SK-N-MC (cell line): Measurements from ENCODE around the gene HEYL.

Experiments
- DNase-seq: peaks from one replicate; pipeline ENCODE4 v3.0.0-alpha.2; 2011; ENCODE audit warnings: low read depth, low spot score
- H3K27ac ChIP-seq: fragments of 200-600 bp; sonication (generic); 2 replicates; pipeline ENCODE4 v1.5.1; 2016; ENCODE audit warnings: mixed run types
- H3K36me3 ChIP-seq: fragments of 200-600 bp; sonication (generic); 2 replicates; pipeline ENCODE4 v1.6.1; 2017; ENCODE audit warnings: antibody characterized with exemption, low read length, mixed read lengths; ENCODE audit not compliant: insufficient read depth
- H3K4me3 ChIP-seq: fragments of 200-600 bp; sonication (generic); 2 replicates; pipeline ENCODE4 v1.5.1; 2016
- H3K9ac ChIP-seq: fragments of 200-600 bp; sonication (generic); 2 replicates; pipeline ENCODE4 v1.8.0; 2017; ENCODE audit warnings: mixed run types, mixed read lengths; ENCODE audit not compliant: insufficient read length
- H3K9me3 ChIP-seq: fragments of 200-600 bp; sonication (generic); 2 replicates; pipeline ENCODE4 v1.6.1; 2017; ENCODE audit warnings: low read depth, mild to moderate bottlenecking, antibody characterized with exemption, low read length, moderate library complexity, mixed read lengths
- EZH2 ChIP-seq: fragments of 200-600 bp; sonication (generic); IDR thresholded peaks from one replicate; pipeline ENCODE4 v1.6.1; 2017; ENCODE audit warnings: antibody characterized with exemption
- FOXP2 ChIP-seq: optimal IDR thresholded peaks from 2 replicates; pipeline ENCODE3; 2011; ENCODE audit warnings: mild to moderate bottlenecking, moderate library complexity; ENCODE audit not compliant: insufficient read depth; ENCODE audit errors: extremely low read length, control extremely low read depth
- POLR2AphosphoS5 ChIP-seq: IDR thresholded peaks from 2 replicates; pipeline ENCODE4 v1.6.1; 2012; ENCODE audit warnings: mild to moderate bottlenecking, low read depth, low read length, borderline replicate concordance

Gene HEYL

GRCh38 chr1:39640861-39641260, 1.4 kb upstream of the HEYL start:
- H3K9me3 ChIP-seq: no peaks in the 10 kb centered on the region
- no peak overlapping the region for H3K27ac ChIP-seq
- TF ChIP-seq EZH2 (no peak), POLR2AphosphoS5 (no peak), FOXP2 (no peak)
- H3K9ac ChIP-seq: no peak overlapping the region
- DNase-seq: no peak
- H3K36me3 ChIP-seq: no peaks in the 10 kb centered on the region
- no peak overlapping the region for H3K4me3 ChIP-seq

- no peak for DNase-seq
- H3K36me3 ChIP-seq: no peaks in the 10 kb centered on the region
- no peak overlapping the region for H3K9ac ChIP-seq
- no peak overlapping the region for H3K27ac ChIP-seq
- H3K4me3 ChIP-seq: peak overlapping the region; percentile 70
- TF ChIP-seq POLR2AphosphoS5: no peak
- TF ChIP-seq FOXP2: no peak
- TF ChIP-seq EZH2: no peak
- no peaks in the 10 kb centered on the region for H3K9me3 ChIP-seq
Observed at GRCh38 chr1:39638965-39639304, 508 bp downstream of the HEYL start.

- TF ChIP-seq EZH2 (no peak), POLR2AphosphoS5 (no peak), FOXP2 (no peak)
- H3K9ac ChIP-seq: no peak overlapping the region
- H3K9me3 ChIP-seq: no peaks in the 10 kb centered on the region
- no peak overlapping the region for H3K4me3 ChIP-seq
- DNase-seq: no peak
- H3K36me3 ChIP-seq: no peaks in the 10 kb centered on the region
- H3K27ac ChIP-seq: no peak overlapping the region
Observed at GRCh38 chr1:39637361-39637760, 2.1 kb downstream of the HEYL start.

- Histone ChIP-seq H3K4me3 (no peak overlapping the region), H3K36me3 (no peaks in the 10 kb centered on the region), H3K9ac (no peak overlapping the region), H3K9me3 (no peaks in the 10 kb centered on the region), H3K27ac (no peak overlapping the region)
- DNase-seq: no peak
- no peak for TF ChIP-seq EZH2
- TF ChIP-seq POLR2AphosphoS5: no peak
- no peak for TF ChIP-seq FOXP2
Observed at GRCh38 chr1:39635871-39636210, 3.6 kb downstream of the HEYL start.

- H3K4me3 ChIP-seq: no peak overlapping the region
- no peak overlapping the region for H3K9ac ChIP-seq
- DNase-seq: no peak
- TF ChIP-seq POLR2AphosphoS5: no peak
- TF ChIP-seq EZH2: no peak
- no peak for TF ChIP-seq FOXP2
- H3K36me3 ChIP-seq: no peaks in the 10 kb centered on the region
- no peaks in the 10 kb centered on the region for H3K9me3 ChIP-seq
- H3K27ac ChIP-seq: no peak overlapping the region
Observed at GRCh38 chr1:39635205-39635870, 4.1 kb downstream of the HEYL start.

GRCh38 chr1:39633422-39633821, 6.0 kb downstream of the HEYL start:
- Histone ChIP-seq H3K27ac (no peak overlapping the region), H3K9me3 (no peaks in the 10 kb centered on the region), H3K9ac (no peak overlapping the region), H3K36me3 (no peaks in the 10 kb centered on the region), H3K4me3 (no peak overlapping the region)
- DNase-seq: no peak
- TF ChIP-seq EZH2 (no peak), POLR2AphosphoS5 (no peak), FOXP2 (no peak)

GRCh38 chr1:39632682-39633417, 6.6 kb downstream of the HEYL start:
- no peak overlapping the region for H3K4me3 ChIP-seq
- H3K9ac ChIP-seq: no peak overlapping the region
- no peaks in the 10 kb centered on the region for H3K36me3 ChIP-seq
- H3K9me3 ChIP-seq: no peaks in the 10 kb centered on the region
- no peak overlapping the region for H3K27ac ChIP-seq
- TF ChIP-seq FOXP2 (no peak), POLR2AphosphoS5 (no peak), EZH2 (no peak)
- DNase-seq: no peak

GRCh38 chr1:39632323-39632681, 7.1 kb downstream of the HEYL start:
- Histone ChIP-seq H3K4me3 (no peak overlapping the region), H3K9ac (no peak overlapping the region), H3K27ac (no peak overlapping the region), H3K36me3 (no peaks in the 10 kb centered on the region), H3K9me3 (no peaks in the 10 kb centered on the region)
- DNase-seq: no peak
- TF ChIP-seq POLR2AphosphoS5 (no peak), EZH2 (no peak), FOXP2 (no peak)
